GM19438 (cell line): ENCODE data around the gene UPK3A.
"Not testable (repeated sequence)": the region's sequence is repeated elsewhere in the genome, so short reads cannot be mapped to it uniquely, and the experiment has no call there.

ENCODE experiments used
- ATAC-seq: cut with Tn5 transposase; IDR thresholded peaks from one replicate; pipeline ENCODE4 v1.9.1; 2021; ENCODE audit warnings: low read depth; ENCODE audit not compliant: unreplicated experiment

Gene UPK3A

GRCh38 chr22:45324311-45324711 lies 39.6 kb downstream of the UPK3A start:
- ATAC-seq = no peak

DNA sequence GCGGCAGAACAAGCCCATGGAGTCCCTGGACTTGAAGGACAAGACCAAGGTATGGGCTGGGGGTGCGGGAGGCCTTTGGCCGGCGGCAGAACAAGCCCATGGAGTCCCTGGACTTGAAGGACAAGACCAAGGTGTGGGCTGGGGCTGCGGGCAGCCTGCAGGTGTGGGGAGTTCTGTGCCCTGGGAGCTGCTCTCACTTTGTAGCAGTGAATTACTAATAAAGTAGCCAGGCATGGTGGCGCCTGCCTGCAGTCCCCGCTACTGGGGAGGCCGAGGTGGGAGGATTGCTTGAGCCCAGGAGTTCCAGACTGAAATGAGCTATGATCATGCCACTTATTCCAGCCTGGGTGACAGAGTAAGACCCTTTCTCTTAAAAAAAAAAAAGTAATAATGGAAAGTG lies 43.5 kb downstream of the UPK3A start:
- not testable (repeated sequence) for ATAC-seq

GRCh38 chr22:45328822-45329529 lies 44.2 kb downstream of the UPK3A start:
- ATAC-seq = no peak

DNA sequence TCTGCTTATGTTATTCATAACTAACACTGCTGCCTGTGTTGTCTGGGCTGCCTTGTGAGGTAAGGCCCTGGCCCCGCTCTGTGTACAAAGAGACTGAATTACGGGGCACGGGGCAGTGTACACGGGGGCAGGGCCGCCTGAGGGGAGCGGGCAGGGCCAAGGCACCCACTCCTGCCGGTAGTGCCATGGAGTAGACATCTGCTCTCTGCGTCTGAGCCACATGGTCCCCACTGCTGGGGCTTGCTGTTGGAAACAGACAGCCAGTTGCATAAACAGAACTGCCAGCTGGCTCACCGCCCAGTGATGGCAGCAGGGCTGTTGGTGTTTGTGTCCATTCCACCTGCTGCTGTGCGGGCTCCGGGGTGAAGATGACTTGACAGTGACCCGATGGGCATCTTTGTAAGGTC lies 44.8 kb downstream of the UPK3A start:
- no peak for ATAC-seq

DNA sequence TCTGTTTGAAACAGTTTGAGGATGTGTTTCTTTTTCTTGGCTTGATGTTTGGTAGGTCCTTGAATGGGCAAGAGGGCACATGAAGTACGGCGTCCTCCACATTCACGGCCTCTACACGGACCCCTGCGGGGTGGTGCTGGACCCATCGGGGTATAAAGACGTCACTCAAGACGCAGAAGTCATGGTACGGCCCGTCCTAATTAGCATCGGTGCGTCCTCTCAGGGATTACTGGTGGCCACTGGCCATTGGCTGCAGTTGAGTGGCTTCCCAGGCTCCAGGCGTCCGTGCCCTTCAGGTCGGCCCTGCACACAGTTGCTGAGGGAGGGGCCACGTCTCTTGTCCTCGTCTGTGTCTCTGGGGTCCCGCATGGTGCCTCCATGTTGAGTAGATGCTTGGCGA lies 45.8 kb downstream of the UPK3A start:
- ATAC-seq = no peak

- ATAC-seq = no peak
Measured at GRCh38 chr22:45331486-45331885, 46.7 kb downstream of the UPK3A start.

- ATAC-seq = no peak
Measured at GRCh38 chr22:45332001-45332400, 47.3 kb downstream of the UPK3A start.

- no peak for ATAC-seq
Measured at GRCh38 chr22:45334068-45334467, 49.3 kb downstream of the UPK3A start.

GRCh38 chr22:45334528-45334927 lies 49.8 kb downstream of the UPK3A start:
- no peak for ATAC-seq

DNA sequence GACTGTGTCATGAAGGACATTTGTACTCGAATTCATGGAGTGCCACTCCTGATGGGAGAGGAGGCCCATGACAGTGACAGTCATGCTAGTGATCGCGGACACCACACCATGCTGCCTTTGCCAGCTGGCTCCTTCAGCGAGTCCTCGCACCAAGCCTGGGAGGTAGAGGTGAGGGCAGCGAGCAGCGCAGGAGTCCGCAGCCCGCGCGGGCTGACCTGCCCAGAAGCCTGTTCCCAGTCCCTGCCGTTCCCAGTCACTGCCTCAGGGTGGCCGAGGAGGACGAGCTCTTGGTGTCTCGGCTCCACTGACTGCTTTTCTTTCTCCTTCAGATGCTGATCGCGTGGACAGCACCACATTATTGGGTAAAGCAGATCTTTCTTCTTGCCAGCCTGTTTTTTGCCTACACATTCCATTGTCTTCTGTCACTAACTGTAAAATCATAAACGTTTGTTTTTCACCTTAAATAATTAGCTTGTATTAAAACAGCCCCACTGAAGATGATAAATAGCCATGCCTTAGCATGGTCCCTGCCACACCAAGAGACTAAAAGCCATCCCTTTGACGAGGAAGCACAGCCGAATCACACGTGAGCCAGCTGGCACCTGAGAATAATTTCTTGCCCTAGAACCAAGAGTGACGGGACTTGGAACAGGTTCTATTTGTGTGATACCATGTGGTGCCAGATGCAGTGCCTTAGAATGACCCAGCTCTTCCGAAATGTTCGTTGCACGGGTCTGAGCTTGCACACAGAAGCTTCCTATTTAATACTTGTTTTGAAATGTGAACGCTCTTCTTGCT lies 50.5 kb downstream of the UPK3A start:
- ATAC-seq = no peak

GRCh38 chr22:45335854-45336522 lies 51.2 kb downstream of the UPK3A start:
- ATAC-seq = no peak

DNA sequence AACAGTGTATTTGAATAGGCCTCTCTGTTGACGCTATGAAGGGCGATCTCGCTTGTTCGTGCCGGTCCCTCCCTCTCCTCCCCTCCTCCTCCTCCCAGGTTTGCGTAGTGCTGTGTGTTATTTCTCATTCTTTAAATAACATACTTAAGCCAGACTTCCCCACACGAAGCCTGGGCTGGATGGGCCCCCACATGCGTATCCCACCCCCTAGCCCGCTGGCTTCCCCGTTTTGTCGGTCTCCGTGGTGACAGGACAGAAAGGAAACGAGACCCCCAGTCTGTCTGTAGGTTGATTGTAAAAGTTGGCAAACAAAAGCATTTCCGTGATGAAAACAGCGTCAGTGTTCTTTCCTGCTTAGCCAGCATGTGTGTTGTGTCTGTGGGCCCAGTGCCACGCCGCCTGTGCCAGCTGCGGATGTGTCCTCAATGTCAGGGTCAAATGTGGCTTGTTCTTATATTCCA lies 52.3 kb downstream of the UPK3A start:
- no peak for ATAC-seq

GRCh38 chr22:45337536-45337935 lies 52.8 kb downstream of the UPK3A start:
- no peak for ATAC-seq

GRCh38 chr22:45338795-45339194 lies 54.0 kb downstream of the UPK3A start:
- ATAC-seq = no peak

DNA sequence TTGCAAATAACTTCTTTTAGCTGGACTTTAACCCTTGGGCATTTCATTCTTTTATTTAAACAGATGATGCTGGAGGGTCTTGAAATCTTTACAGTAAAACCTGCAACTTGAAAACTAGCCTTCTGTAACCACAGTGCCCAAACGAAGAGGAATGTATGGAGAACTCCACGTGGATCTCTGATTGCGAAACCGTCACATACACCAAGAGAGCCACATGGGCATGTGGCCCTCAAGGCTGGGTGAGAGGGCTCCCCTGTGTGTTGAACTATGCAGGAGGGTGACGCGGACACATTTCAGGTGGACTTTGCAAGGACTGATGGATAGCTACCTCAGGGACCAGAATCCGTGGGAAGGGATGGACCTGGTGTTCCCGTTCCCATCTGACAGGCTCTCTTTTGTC lies 55.6 kb downstream of the UPK3A start:
- no peak for ATAC-seq

- ATAC-seq = no peak
Measured at GRCh38 chr22:45341498-45341897, 56.7 kb downstream of the UPK3A start.

GRCh38 chr22:45343143-45343542 lies 58.4 kb downstream of the UPK3A start:
- no peak for ATAC-seq

DNA sequence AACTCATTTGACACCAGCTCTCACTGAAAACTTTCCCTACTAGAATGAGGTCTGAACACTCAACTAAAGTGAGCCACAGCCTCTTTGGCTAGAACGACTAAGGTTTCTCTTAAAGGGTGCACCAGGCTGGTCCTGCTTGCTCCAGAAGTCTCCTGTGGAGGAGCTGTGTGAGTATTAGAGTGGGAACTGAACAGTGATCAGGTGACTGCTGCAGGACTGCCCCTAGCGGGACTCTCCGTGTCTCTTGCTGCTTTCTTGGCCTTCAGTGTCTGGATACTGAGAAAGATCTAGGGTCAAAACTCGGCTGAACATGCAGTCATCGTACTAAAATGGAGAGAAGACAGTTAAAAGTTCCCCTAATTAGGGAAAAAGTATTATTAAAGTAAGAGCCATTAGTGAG lies 59.6 kb downstream of the UPK3A start:
- ATAC-seq = no peak
